IMR-90 (cell line): ENCODE measurements around the gene ZNF526.

Experiments used
- BHLHE40 ChIP-seq: fragments of 150-350 bp; IDR thresholded peaks from 2 replicates; pipeline ENCODE4 v1.6.1; 2016; ENCODE audit warnings: mild to moderate bottlenecking, low read depth, low read length
- CEBPB ChIP-seq: IDR thresholded peaks from 2 replicates; pipeline ENCODE4 v1.6.1; 2012; ENCODE audit warnings: low read depth, low read length, improper control_type of control experiment
- FOS ChIP-seq: fragments of 150-350 bp; IDR thresholded peaks from 2 replicates; pipeline ENCODE4 v1.6.1; 2016; ENCODE audit warnings: low read depth, low read length
- MXI1 ChIP-seq: IDR thresholded peaks from 2 replicates; pipeline ENCODE4 v1.6.1; 2012; ENCODE audit warnings: low read depth, mild to moderate bottlenecking, low read length, moderate library complexity, borderline replicate concordance
- NFE2L2 ChIP-seq: fragments of 150-350 bp; IDR thresholded peaks from 2 replicates; pipeline ENCODE4 v1.6.1; 2016; ENCODE audit warnings: low read depth, mild to moderate bottlenecking, low read length
- POLR2A ChIP-seq: IDR thresholded peaks from 2 replicates; pipeline ENCODE4 v1.6.1; 2012; ENCODE audit warnings: mild to moderate bottlenecking, low read depth, low read length
- RAD21 ChIP-seq: IDR thresholded peaks from 2 replicates; pipeline ENCODE4 v1.6.1; 2012; ENCODE audit warnings: low read length, improper control_type of control experiment
- TF ChIP-seq, protein P1 (sequence below): fragments of 150-350 bp; IDR thresholded peaks from 2 replicates; pipeline ENCODE4 v1.6.1; 2016; ENCODE audit warnings: low read depth, mild to moderate bottlenecking, low read length, moderate library complexity, borderline replicate concordance
- TF ChIP-seq, protein P2 (sequence below): conservative IDR thresholded peaks from 2 replicates; pipeline ENCODE4 v1.5.1; 2012; ENCODE audit warnings: mild to moderate bottlenecking, low read depth, low read length, improper control_type of control experiment

- TF ChIP-seq MXI1 (no peak), POLR2A (no peak), FOS (no peak), CEBPB (no peak), RAD21 (no peak), BHLHE40 (no peak), NFE2L2 (no peak)
- TF ChIP-seq, protein P1, sequence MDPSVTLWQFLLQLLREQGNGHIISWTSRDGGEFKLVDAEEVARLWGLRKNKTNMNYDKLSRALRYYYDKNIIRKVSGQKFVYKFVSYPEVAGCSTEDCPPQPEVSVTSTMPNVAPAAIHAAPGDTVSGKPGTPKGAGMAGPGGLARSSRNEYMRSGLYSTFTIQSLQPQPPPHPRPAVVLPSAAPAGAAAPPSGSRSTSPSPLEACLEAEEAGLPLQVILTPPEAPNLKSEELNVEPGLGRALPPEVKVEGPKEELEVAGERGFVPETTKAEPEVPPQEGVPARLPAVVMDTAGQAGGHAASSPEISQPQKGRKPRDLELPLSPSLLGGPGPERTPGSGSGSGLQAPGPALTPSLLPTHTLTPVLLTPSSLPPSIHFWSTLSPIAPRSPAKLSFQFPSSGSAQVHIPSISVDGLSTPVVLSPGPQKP, result no peak
- TF ChIP-seq, protein P2, sequence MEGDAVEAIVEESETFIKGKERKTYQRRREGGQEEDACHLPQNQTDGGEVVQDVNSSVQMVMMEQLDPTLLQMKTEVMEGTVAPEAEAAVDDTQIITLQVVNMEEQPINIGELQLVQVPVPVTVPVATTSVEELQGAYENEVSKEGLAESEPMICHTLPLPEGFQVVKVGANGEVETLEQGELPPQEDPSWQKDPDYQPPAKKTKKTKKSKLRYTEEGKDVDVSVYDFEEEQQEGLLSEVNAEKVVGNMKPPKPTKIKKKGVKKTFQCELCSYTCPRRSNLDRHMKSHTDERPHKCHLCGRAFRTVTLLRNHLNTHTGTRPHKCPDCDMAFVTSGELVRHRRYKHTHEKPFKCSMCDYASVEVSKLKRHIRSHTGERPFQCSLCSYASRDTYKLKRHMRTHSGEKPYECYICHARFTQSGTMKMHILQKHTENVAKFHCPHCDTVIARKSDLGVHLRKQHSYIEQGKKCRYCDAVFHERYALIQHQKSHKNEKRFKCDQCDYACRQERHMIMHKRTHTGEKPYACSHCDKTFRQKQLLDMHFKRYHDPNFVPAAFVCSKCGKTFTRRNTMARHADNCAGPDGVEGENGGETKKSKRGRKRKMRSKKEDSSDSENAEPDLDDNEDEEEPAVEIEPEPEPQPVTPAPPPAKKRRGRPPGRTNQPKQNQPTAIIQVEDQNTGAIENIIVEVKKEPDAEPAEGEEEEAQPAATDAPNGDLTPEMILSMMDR, result no peak
These were observed 41.7 kb downstream of the ZNF526 start for GRCh38 chr19:42261763-42262162.
